GM04504 (cell line): ENCODE data around the gene POLD3.
A peak's percentile ranks its signal among the peaks of the same experiment; 100 is the strongest.

Experiments used
- DNase-seq: peaks from one replicate; pipeline ENCODE4 v3.0.0-alpha.2; 2012; ENCODE audit warnings: low read depth

POLD3 gene

DNA sequence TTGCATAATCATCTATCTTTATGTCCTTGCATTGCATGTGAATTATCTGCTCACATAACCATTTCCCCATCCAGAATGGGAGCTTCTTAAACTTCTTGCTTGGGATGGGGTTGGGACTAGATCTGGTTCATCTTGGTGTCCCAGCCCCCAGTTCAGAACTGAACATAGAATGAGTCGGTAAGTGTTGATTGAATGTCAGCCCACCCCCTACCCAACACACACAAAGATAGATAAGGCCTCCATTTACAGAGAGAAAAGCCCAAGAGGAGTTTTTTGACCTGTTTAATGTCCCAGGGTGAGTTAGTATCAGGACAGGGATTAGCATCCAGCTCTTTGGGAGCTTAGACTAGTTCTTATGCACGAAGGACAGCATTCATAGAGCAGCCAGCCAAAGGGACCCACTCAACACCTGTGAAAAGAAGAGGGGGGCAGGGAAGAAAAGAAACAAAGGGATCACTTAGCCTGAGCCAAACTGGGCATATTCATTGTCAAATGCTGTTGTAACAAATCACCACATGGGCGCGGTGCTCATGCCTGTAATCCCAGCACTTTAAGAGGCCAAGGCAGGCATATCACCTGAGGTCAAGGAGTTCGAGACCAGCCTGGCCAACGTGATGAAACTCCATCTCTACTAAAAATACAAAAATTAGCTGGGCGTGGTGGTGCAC lies 81.4 kb downstream of the POLD3 start:
- no peak for DNase-seq

DNA sequence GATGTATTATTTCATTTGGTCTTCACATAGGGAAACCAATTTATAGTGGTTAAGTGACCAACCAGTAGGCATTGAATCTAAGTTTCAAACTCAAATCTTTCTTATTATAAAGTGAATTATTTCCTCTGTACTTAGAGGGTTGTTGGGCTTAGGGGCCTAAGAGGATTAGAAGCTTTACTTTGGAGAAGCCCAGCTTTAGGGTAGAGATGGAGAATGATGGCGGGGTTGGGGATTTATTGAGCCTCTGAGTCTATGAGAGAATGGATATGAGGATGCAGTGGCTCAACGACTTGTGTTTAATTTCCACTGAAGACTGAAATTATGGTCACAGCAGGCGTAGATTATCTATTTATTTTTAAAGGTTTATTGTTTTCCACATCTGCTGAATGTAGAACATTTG lies 83.4 kb downstream of the POLD3 start:
- DNase-seq = no peak

DNA sequence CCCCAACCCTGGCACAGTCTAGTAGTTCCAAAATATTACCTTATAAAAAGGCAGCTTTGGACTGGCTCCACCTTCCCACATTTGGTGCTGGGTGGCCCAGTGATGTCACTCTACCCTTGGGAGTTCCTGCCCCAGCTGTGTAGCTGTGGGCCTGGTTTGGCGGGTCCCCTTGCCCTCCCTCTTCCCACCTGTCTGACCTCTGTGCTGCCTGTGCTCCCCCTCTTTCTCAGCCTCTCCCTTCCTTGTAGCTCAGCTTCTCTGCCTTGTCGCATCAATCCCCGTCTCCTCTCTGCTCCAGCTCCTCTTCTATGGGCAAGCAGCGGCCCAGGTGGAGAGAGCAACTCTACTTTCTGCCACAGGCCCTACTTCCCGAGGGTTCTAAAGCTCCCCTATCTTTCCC lies 84.2 kb downstream of the POLD3 start:
- no peak for DNase-seq

- no peak for DNase-seq
Measured at GRCh38 chr11:74677131-74677530, 84.7 kb downstream of the POLD3 start.

GRCh38 chr11:74678041-74678440 lies 85.7 kb downstream of the POLD3 start:
- DNase-seq = no peak

- DNase-seq = no peak
Measured at GRCh38 chr11:74678591-74679512, 86.5 kb downstream of the POLD3 start.

- DNase-seq = no peak
Measured at GRCh38 chr11:74679513-74679865, 87.1 kb downstream of the POLD3 start.

- no peak for DNase-seq
Measured at GRCh38 chr11:74680035-74680671, 87.8 kb downstream of the POLD3 start.

DNA sequence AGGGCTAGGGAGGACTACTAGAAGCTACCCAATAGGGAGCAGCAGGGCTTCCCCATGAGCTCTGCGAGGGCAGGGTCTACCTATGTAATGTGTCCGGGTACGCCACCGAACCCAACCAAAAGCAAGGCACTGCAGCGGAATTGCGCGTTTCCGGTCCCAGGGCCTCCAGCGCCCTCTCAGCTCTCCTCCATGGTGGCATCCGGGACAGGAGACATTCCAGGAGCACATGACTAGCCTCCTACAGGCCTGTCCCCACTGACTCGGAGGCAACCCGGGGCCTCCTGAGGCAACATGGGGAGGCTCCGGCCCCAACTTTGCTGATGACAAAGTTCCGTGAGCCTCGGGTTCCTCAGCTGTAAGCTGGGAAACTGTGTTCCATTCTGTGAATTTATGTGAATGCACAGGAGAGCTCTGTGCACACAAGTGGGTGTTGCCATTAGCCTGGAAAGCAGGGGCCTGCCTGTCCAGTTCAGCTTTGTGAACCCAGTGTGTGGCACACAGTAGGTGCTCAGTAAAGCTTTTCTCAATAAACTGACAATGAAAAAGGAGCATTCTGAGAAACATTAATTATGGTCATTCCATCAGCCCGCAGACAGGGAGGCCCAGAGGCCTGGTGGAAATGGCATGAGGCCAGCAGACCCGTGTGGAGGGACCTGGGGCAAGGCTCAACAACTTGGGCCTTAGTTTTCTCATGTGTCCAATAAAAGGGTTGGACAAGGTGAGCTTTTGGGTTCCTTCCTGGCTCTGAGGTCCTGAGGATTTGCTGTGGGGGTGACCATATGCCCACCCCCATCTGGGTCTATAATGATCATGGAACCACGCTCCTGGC lies 88.5 kb downstream of the POLD3 start:
- DNase-seq = no peak

GRCh38 chr11:74681686-74682651 lies 89.6 kb downstream of the POLD3 start:
- no peak for DNase-seq

GRCh38 chr11:74682731-74683278 lies 90.4 kb downstream of the POLD3 start:
- DNase-seq = no peak

DNA sequence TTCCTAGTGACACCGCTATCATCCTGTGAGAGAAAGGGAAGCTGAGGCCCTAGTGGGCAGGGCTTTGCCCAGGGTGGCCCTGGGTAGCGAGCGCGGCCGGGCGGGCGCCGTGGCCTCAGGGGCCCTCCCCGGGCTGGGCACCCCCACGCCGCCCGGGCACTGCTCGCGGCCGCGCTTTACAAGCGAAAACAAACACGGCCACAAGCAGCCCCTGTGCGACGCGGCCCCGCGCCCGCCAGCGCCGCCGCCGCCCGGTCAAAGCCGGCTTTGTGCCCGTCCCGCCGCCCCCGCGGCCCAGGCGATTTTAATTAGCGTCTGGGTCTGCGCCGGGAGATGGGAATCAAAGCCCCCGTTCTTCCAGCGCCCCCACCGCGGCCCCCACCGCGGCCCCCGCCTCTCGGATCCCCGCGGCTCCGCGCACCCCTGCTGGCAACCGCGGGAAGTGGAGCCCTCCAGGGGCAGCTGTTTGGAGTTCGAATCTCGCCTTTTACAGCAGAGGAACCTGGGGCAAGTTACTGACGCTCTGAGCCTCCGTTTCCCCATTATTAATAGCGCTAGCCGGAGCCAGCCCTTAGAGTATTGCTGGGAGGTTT lies 91.0 kb downstream of the POLD3 start:
- DNase-seq = no peak

DNA sequence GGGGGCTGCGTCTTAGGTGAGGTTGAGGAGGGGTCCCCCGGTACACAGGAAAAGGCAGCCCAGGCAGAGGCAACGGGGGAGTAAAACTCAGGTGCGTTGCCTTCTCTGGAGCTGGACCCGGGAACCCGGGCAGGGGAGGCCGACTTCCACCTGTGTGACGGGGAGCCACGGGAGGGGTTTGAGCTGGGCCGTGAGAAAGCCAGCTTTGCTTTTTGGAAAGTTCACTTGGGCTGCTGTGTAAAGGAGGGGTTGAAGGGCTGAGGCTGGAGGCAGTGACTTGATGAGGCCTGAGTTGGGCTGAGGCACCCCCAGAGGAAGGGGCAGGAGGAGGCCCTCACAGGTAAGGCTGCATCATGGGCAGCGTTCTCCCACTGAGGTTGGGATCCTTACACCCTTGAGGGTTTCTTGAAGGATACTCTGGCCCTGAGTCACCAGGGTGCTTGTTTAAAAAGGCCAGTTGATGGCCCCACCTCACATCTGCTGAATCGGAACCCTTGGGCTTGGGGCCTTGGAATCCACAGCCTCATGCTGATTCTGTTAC lies 91.6 kb downstream of the POLD3 start:
- DNase-seq = no peak

- DNase-seq = no peak
Measured at GRCh38 chr11:74684661-74685060, 92.3 kb downstream of the POLD3 start.

GRCh38 chr11:74685338-74685737 lies 93.0 kb downstream of the POLD3 start:
- no peak for DNase-seq

DNA sequence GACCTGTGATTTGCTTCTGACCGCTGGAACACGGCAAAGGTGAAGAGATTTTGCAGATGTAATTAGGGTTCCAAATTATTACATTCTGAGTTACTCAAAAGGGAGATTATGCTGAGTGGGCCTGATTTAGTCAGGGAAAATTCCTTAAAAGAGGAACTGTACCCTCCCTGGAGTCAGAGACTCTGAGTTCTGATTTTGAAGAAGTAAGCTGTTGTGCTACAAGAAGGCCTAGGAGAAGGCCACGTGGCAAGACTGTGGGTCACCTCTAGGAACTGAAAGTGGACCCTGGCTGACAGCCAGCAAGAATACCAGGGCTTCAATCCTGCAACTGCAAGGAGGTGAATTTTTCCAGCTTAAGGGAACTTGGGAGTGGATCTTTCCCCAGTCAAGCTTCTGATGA lies 93.5 kb downstream of the POLD3 start:
- no peak for DNase-seq

- peak; percentile 49 for DNase-seq
Measured at GRCh38 chr11:74686792-74687191, 94.4 kb downstream of the POLD3 start.

GRCh38 chr11:74687237-74688023 lies 95.0 kb downstream of the POLD3 start:
- DNase-seq = no peak

- no peak for DNase-seq
Measured at GRCh38 chr11:74689666-74690065, 97.3 kb downstream of the POLD3 start.
